ENCODE data around the gene PLEKHH3.
"Not testable (repeated sequence)": the region's sequence is repeated elsewhere in the genome, so short reads cannot be mapped to it uniquely, and the experiment has no call there.

PLEKHH3 gene

GRCh38 chr17:42672038-42672437 is 4.8 kb downstream of the PLEKHH3 start:
- DNase-seq (ENCODE audit: low read depth in 3 of 3, low spot score in 1 of 3) = no peak

GRCh38 chr17:42670789-42671657 is 5.8 kb downstream of the PLEKHH3 start:
- no peak for DNase-seq (ENCODE audit: low read depth in 3 of 3, low spot score in 1 of 3)

GRCh38 chr17:42669977-42670788 is 6.6 kb downstream of the PLEKHH3 start:
- no peak for DNase-seq (ENCODE audit: low read depth in 3 of 3, low spot score in 1 of 3)

- DNase-seq (ENCODE audit: low read depth in 3 of 3, low spot score in 1 of 3) = no peak
Observed at GRCh38 chr17:42669705-42669976, 7.2 kb downstream of the PLEKHH3 start.

GRCh38 chr17:42667088-42667951 is 9.5 kb downstream of the PLEKHH3 start:
- no peak for DNase-seq (ENCODE audit: low read depth in 3 of 3, low spot score in 1 of 3)

GRCh38 chr17:42666126-42666525 is 10.7 kb downstream of the PLEKHH3 start:
- not testable (repeated sequence) for DNase-seq (ENCODE audit: low read depth in 3 of 3, low spot score in 1 of 3)

- DNase-seq (ENCODE audit: low read depth in 3 of 3, low spot score in 1 of 3) = no peak
Observed at GRCh38 chr17:42665581-42666001, 11.2 kb downstream of the PLEKHH3 start.

GRCh38 chr17:42660692-42661345 is 16.0 kb downstream of the PLEKHH3 start:
- no peak for DNase-seq (ENCODE audit: low read depth in 3 of 3, low spot score in 1 of 3)

GRCh38 chr17:42659932-42660274 is 16.9 kb downstream of the PLEKHH3 start:
- not testable (repeated sequence) for DNase-seq (ENCODE audit: low read depth in 3 of 3, low spot score in 1 of 3)

GRCh38 chr17:42659079-42659931 is 17.5 kb downstream of the PLEKHH3 start, which contains the start of gene TUBG2:
TUBG2 (plus strand) TSS chr17:42659284; CDS start chr17:42659504, 220 bp downstream.
- DNase-seq (ENCODE audit: low read depth in 3 of 3, low spot score in 1 of 3) = peak in 2 of 3 donors; percentile 57 to 70

GRCh38 chr17:42657824-42658588 is 18.8 kb downstream of the PLEKHH3 start:
- no peak for DNase-seq (ENCODE audit: low read depth in 3 of 3, low spot score in 1 of 3)

- no peak for DNase-seq (ENCODE audit: low read depth in 3 of 3, low spot score in 1 of 3)
Observed at GRCh38 chr17:42655528-42655927, 21.3 kb downstream of the PLEKHH3 start.

- DNase-seq (ENCODE audit: low read depth in 3 of 3, low spot score in 1 of 3) = no peak
Observed at GRCh38 chr17:42653179-42654124, 23.3 kb downstream of the PLEKHH3 start.

- DNase-seq (ENCODE audit: low read depth in 3 of 3, low spot score in 1 of 3) = no peak
Observed at GRCh38 chr17:42651392-42651791, 25.4 kb downstream of the PLEKHH3 start.

GRCh38 chr17:42647778-42648177 is 29.0 kb downstream of the PLEKHH3 start:
- no peak for DNase-seq (ENCODE audit: low read depth in 3 of 3, low spot score in 1 of 3)

- DNase-seq (ENCODE audit: low read depth in 3 of 3, low spot score in 1 of 3) = no peak
Observed at GRCh38 chr17:42642336-42642735, 34.5 kb downstream of the PLEKHH3 start.

- no peak for DNase-seq (ENCODE audit: low read depth in 3 of 3, low spot score in 1 of 3)
Observed at GRCh38 chr17:42640121-42640520, 36.7 kb downstream of the PLEKHH3 start.

GRCh38 chr17:42639525-42640113 is 37.2 kb downstream of the PLEKHH3 start:
- DNase-seq (ENCODE audit: low read depth in 3 of 3, low spot score in 1 of 3) = no peak

Data from stimulated activated CD4-positive, alpha-beta T cell treated with anti-CD3 and anti-CD28 coated beads, TNF-alpha, amount 100 ng/mL, for 1 hour (primary cell).